ENCODE results near the gene OR2G2. TPM values are rescaled to one million over a fixed set of nuclear protein-coding genes. Genes with fewer than 3 reads are reported as not detected.

Gene OR2G2
- total RNA-seq, 1 experiment from 2014 or later = not detected

- no peak for DNase-seq
- Histone ChIP-seq H3K9me3 (ENCODE audit: control insufficient read depth, low read depth, low read length) (no peaks in the 10 kb centered on the region), H3K79me1 (ENCODE audit: insufficient read depth, low read depth, low read length, poor library complexity, severe bottlenecking) (no peaks in the 10 kb centered on the region), H3K9ac (ENCODE audit: extremely low read depth, insufficient read length, low read length) (no peak overlapping the region), H3K14ac (ENCODE audit: insufficient read depth, low read length) (no peak overlapping the region; the same call in 1 of the 2 replicates), H3K23ac (ENCODE audit: insufficient read length, low read depth, low read length) (no peak overlapping the region), H4K8ac (replicated peaks; ENCODE audit: insufficient read length, low read depth, low read length) (no peak overlapping the region), H3K4me1 (ENCODE audit: insufficient read depth, low read length) (no peaks in the 10 kb centered on the region), H2BK5ac (ENCODE audit: insufficient read length, low read length) (no peak overlapping the region), H3K4me2 (ENCODE audit: insufficient read depth, insufficient read length, low read length) (no peak overlapping the region), H2BK12ac (ENCODE audit: insufficient read length, low read depth, low read length) (no peak overlapping the region), H3K4ac (ENCODE audit: low read depth, low read length) (no peak overlapping the region), H3T11ph (ENCODE audit: low read length) (no peak overlapping the region), H2BK15ac (ENCODE audit: low read depth, low read length) (no peak overlapping the region), H3K56ac (ENCODE audit: insufficient read length, low read depth, low read length) (no peak overlapping the region), H3K23me2 (ENCODE audit: insufficient read length, low read depth, low read length, poor library complexity, severe bottlenecking) (no peaks in the 10 kb centered on the region), H3K18ac (ENCODE audit: insufficient read length, low read depth, low read length) (no peak overlapping the region), H3K27ac (ENCODE audit: insufficient read length, low read depth, low read length) (no peak overlapping the region), H3K27me3 (ENCODE audit: insufficient read depth, low read length) (no peaks in the 10 kb centered on the region), H2BK120ac (ENCODE audit: low read depth, low read length, poor library complexity, severe bottlenecking) (no peak overlapping the region), H4K5ac (ENCODE audit: insufficient read length, low read depth, low read length) (peak overlapping the region; percentile 48), H4K20me1 (ENCODE audit: control insufficient read depth, insufficient read depth, insufficient read length) (no peaks in the 10 kb centered on the region), H3K79me2 (ENCODE audit: insufficient read depth, low read length) (no peaks in the 10 kb centered on the region), H4K91ac (ENCODE audit: insufficient read length, low read depth, low read length) (no peak overlapping the region), H2AFZ (ENCODE audit: low read length) (no peak overlapping the region), H2AK5ac (ENCODE audit: insufficient read length, low read length) (no peak overlapping the region), H2BK20ac (ENCODE audit: low read depth, low read length, poor library complexity, severe bottlenecking) (no peak overlapping the region)
- WGBS (ENCODE audit: extremely low coverage, insufficient read length, low lambda C conversion rate) = no CpG with 5 or more reads among the region's 3 CpGs
- Mint-ChIP-seq H3K9me3 (peaks cover 5 to 17% of the 10 kb centered on the region in 2 experiments; a peak in 3 of 5 replicates), H3K4me3 (no peak overlapping the region), H3K4me1 (no peaks in the 10 kb centered on the region), H3K27me3 (ENCODE audit: low read depth) (0 out of 2 replicates have a peak, but pooled peaks cover 3% of the 10 kb centered on the region), H3K27ac (no peak overlapping the region; a peak in 1 of 7 replicates), H3K36me3 (ENCODE audit: insufficient read depth in 1 of 3, low read depth in 3 of 3) (0 out of 7 replicates have a peak, but pooled peaks cover 0 to 1% (median 0%) of the 10 kb centered on the region in 3 experiments)
- TF ChIP-seq, protein P1, sequence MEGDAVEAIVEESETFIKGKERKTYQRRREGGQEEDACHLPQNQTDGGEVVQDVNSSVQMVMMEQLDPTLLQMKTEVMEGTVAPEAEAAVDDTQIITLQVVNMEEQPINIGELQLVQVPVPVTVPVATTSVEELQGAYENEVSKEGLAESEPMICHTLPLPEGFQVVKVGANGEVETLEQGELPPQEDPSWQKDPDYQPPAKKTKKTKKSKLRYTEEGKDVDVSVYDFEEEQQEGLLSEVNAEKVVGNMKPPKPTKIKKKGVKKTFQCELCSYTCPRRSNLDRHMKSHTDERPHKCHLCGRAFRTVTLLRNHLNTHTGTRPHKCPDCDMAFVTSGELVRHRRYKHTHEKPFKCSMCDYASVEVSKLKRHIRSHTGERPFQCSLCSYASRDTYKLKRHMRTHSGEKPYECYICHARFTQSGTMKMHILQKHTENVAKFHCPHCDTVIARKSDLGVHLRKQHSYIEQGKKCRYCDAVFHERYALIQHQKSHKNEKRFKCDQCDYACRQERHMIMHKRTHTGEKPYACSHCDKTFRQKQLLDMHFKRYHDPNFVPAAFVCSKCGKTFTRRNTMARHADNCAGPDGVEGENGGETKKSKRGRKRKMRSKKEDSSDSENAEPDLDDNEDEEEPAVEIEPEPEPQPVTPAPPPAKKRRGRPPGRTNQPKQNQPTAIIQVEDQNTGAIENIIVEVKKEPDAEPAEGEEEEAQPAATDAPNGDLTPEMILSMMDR (conservative IDR thresholded peaks at IDR 0.05) = no peak
Measured at GRCh38 chr1:247627951-247628350, 39.8 kb downstream of the OR2G2 start.
